Common myeloid progenitor, CD34-positive (primary cell): Measurements from ENCODE around the gene RARG.

ENCODE experiments used
- CTCF ChIA-PET: fragments of 350-600 bp; sonication (Branson Sonifier 250); formaldehyde crosslinking; loops from one replicate; lab custom pipeline; 2021; ENCODE audit warnings: antibody characterized with exemption; lab: Charles Lee
- POLR2A ChIA-PET: fragments of 350-600 bp; sonication (Branson Sonifier 250); formaldehyde crosslinking; loops from one replicate; lab custom pipeline; 2021; ENCODE audit warnings: antibody characterized with exemption; lab: Charles Lee
- DNase-seq, 3 donors: peaks; one replicate each; pipeline versions ENCODE4 v3.0.0 to v3.0.0-alpha.2; 2013
- H3K27ac ChIP-seq, 2 experiments: 1 replicate in 1 of 2; 2 replicates in 1 of 2; pipeline ENCODE4 v1.7.0; 2013; ENCODE audit warnings: inconsistent platforms in 2 of 2, low read length in 2 of 2, mild to moderate bottlenecking in 2 of 2, low read depth in 1 of 2, moderate library complexity in 1 of 2; ENCODE audit not compliant: severe bottlenecking in 2 of 2, insufficient read depth in 1 of 2, poor library complexity in 1 of 2
- H3K27me3 ChIP-seq, 5 experiments: replicated peaks in 2 of 5; 1 replicate in 3 of 5; 2 replicates in 2 of 5; pipeline versions ENCODE4 v1.6.1 to v1.7.0; 2013; ENCODE audit warnings: low read length in 4 of 5, mild to moderate bottlenecking in 2 of 5, moderate library complexity in 2 of 5, inconsistent platforms in 1 of 5; ENCODE audit not compliant: insufficient read depth in 5 of 5, control insufficient read depth in 4 of 5
- H3K36me3 ChIP-seq, 4 experiments: 1 replicate in 2 of 4; 2 replicates in 2 of 4; pipeline versions ENCODE4 v1.6.1 to v1.7.0; 2013; ENCODE audit warnings: low read length in 3 of 4, control low read depth in 1 of 4, mild to moderate bottlenecking in 1 of 4; ENCODE audit not compliant: control insufficient read depth in 4 of 4, insufficient read depth in 4 of 4
- H3K4me1 ChIP-seq, 4 experiments: 1 replicate in 3 of 4; 2 replicates in 1 of 4; pipeline versions ENCODE4 v1.6.1 to v1.7.1; 2013; ENCODE audit warnings: low read length in 3 of 4, mild to moderate bottlenecking in 3 of 4, control low read depth in 1 of 4, inconsistent platforms in 1 of 4, moderate library complexity in 1 of 4; ENCODE audit not compliant: control insufficient read depth in 4 of 4, insufficient read depth in 4 of 4; ENCODE audit errors: control extremely low read depth in 1 of 4
- H3K4me3 ChIP-seq, 7 experiments: 1 replicate in 4 of 7; 2 replicates in 3 of 7; pipeline versions ENCODE4 v1.5.1 to v1.7.0; 2013; ENCODE audit warnings: mild to moderate bottlenecking in 7 of 7, low read length in 6 of 7, moderate library complexity in 6 of 7, inconsistent platforms in 2 of 7, low read depth in 2 of 7, control low read depth in 1 of 7; ENCODE audit not compliant: insufficient read depth in 4 of 7, control insufficient read depth in 1 of 7; ENCODE audit errors: extremely low read depth in 1 of 7
- H3K9me3 ChIP-seq, 5 experiments: 1 replicate in 4 of 5; 2 replicates in 1 of 5; pipeline versions ENCODE4 v1.6.1 to v1.7.1; 2013; ENCODE audit warnings: low read length in 4 of 5, mild to moderate bottlenecking in 2 of 5, inconsistent platforms in 1 of 5, low read depth in 1 of 5, moderate library complexity in 1 of 5; ENCODE audit not compliant: control insufficient read depth in 4 of 5, insufficient read depth in 2 of 5; ENCODE audit errors: control extremely low read depth in 1 of 5
- WGBS: methylation state at CpG from one replicate; pipeline ENCODE4 v1.1.5; 2013; ENCODE audit not compliant: insufficient coverage; 5-methylcytosine and 5-hydroxymethylcytosine counted together

The RARG gene

DNA sequence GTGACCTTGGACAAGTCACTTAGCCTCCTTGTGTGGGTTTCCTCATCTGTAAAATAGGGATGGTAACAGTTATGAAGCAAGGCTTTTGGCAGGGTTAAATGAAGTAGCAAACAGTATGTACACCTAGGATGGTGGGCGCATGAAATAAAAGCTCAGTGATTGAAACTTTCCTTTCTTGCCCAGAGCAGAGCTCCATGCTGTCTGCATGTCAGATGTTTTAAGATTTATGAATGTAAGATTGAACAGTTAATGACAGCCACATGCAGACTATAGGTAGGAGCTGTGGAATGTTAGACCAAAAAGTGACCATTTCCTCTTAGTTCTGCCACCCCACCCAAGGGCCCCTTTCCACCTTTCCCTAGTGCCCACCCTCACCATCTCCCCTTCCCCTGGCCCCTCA lies 37.0 kb downstream of the RARG start:
- CTCF ChIA-PET: interaction anchor here (0.6 to 12.3 kb wide), 12 partner anchors 7 to 433 kb away, joined by 3 to 160 read pairs (median 6); partner anchors contain the start of genes CSAD, ITGB7 and ZNF740
- Histone ChIP-seq H3K9me3 (no peaks in the 10 kb centered on the region), H3K36me3 (peaks cover 0 to 29% (median 11%) of the 10 kb centered on the region in 4 experiments), H3K27ac (no peak overlapping the region), H3K4me3 (no peak overlapping the region), H3K4me1 (peaks cover 4 to 27% (median 26%) of the 10 kb centered on the region in 4 experiments), H3K27me3 (no peaks in the 10 kb centered on the region)
- DNase-seq: no peak
- 83% methylated on average over 1 of the region's 1 CpG for WGBS
- POLR2A ChIA-PET: interaction anchor here (1.5 kb wide), 1 partner anchor 13 kb away, joined by 6 read pairs; no protein-coding TSS in a partner anchor

DNA sequence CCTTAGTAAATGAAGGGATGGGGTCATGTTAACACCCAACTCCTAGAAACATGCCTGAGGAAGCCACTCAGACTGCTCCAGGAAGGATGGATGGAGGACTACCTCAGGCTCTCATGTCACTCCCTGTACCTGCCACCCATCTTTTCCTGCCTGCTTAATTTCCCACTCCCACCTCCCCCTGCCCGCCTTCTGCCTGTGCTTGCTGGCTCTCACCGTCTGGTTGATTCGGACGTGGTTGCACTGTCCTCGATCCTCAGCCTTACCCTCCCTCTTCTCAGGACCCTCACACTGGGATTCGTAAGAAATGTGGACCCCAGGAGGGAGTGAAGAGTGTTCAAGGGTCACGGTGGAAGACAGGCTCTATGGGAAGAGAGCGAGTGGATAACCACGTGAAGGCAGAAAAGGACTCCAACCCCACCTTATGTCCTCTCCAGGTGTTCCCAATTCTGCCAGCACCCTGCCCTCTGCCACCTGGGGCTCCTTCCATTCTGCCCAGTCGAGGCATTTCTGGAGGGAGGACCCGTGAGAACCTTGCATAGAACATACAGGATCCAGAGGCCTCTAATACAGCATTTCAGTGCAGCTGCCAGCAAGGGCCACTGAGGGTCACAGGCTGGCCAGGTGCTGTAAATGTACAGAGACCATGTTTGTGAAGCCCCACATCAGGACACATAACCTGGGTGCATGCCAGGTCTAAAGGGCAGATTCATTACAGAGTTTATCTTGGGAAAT lies 37.9 kb downstream of the RARG start:
- WGBS: 95% methylated on average over 8 of the region's 11 CpGs
- H3K27ac ChIP-seq: no peak overlapping the region
- POLR2A ChIA-PET: interaction anchor here (1.5 kb wide), 1 partner anchor 13 kb away, joined by 6 read pairs; no protein-coding TSS in a partner anchor
- no peaks in the 10 kb centered on the region for H3K9me3 ChIP-seq
- peaks cover 0 to 30% (median 12%) of the 10 kb centered on the region in 4 experiments for H3K36me3 ChIP-seq
- CTCF ChIA-PET: interaction anchor here (1.0 to 12.3 kb wide), 10 partner anchors 6 to 128 kb away, joined by 3 to 160 read pairs (median 8); partner anchors contain the start of gene ITGB7
- peaks cover 0 to 24% (median 20%) of the 10 kb centered on the region in 4 experiments for H3K4me1 ChIP-seq
- no peak overlapping the region for H3K4me3 ChIP-seq
- H3K27me3 ChIP-seq: no peaks in the 10 kb centered on the region
- no peak for DNase-seq

DNA sequence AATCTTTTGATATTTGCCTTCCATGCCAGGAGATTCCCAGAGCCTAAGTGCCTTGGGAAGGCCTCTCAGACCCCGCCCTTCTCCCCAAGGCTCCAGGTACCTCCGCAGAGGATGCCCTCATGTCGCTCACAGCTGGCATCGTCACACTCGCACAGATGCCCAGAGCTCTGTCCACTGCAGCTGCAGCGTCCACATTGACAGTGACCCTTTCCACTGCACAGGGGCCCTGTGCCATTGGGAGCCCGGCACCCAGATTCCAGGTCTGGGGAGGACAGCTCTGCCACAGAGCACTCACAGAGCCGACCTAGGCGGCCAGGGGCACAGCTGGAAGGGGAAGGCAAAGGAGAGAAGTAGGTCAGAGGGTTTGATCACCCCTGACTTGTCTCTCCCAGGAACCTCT lies 39.0 kb downstream of the RARG start:
- Histone ChIP-seq H3K36me3 (peaks cover 5 to 41% (median 19%) of the 10 kb centered on the region in 4 experiments), H3K27ac (no peak overlapping the region), H3K27me3 (no peaks in the 10 kb centered on the region), H3K4me1 (peaks cover 0 to 13% (median 9%) of the 10 kb centered on the region in 4 experiments), H3K4me3 (no peak overlapping the region), H3K9me3 (no peaks in the 10 kb centered on the region)
- no peak for DNase-seq
- WGBS: 96% methylated on average over 7 of the region's 9 CpGs
- ChIA-PET CTCF (interaction anchor here (0.6 to 9.0 kb wide), 3 partner anchors 19 to 101 kb away, joined by 3 to 82 read pairs (median 63); no protein-coding TSS in a partner anchor), POLR2A (no interaction called here)

DNA sequence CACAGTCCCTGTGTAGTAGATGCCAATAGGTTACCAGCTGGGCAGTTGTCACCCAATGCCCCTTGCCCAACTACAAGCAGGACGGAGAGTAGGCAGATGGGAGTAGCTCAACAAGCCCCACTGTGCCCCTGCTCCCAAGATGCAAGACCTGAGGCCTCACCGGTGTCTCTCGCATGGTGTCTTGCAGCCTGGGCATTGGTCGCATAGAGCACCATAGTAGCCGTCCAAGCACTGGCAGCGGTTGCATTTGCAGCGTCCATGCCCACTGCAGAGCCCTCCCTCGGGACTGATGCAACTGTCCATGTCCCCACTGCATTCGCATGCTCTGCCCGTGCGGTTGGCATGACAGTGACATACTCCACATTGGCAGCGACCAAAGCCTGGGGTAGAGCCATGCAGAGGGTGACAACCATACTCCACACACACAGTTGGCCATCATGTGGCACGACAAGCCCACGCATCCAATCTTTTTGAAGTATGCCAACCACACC lies 39.4 kb downstream of the RARG start:
- WGBS: 96% methylated on average over 12 of the region's 14 CpGs

DNA sequence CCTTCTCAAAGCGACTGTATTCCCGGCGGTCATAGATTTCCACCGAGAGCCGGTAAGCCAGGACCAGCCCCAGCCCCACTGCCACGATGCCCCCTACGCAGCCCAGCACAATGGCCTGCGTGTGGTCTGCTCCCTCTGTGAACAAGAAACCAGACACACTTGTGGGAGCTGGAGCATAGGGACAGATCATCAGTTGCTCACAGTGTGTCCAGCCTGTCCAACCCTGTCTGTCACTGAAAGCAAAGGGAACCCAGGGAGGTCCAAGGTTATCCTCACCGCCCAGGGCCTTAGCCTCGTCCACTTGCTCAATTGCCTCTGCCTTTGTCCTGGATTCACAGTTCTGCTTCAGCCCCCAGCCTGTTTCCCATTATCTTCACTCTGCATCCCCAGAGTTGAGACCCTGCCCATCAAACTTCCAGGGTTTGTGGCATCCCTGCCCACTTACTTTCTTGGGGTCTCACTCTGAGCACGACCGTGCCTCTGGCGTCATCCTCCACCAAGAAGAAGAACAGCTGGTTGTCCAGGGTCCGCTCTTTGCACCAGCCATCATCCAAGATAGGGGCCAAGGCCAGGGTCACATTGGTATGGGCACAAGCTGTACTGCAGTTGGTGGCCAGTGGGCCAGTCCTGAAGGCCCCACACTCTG lies 40.0 kb downstream of the RARG start:
- Histone ChIP-seq H3K27me3 (no peaks in the 10 kb centered on the region), H3K4me3 (no peak overlapping the region), H3K9me3 (no peaks in the 10 kb centered on the region), H3K27ac (no peak overlapping the region), H3K36me3 (peaks cover 13 to 47% (median 29%) of the 10 kb centered on the region in 4 experiments), H3K4me1 (peaks cover 0 to 3% (median 0%) of the 10 kb centered on the region in 4 experiments)
- POLR2A ChIA-PET: no interaction called here
- no peak for DNase-seq
- WGBS: 95% methylated on average over 14 of the region's 14 CpGs
- CTCF ChIA-PET: interaction anchor here (0.7 to 9.0 kb wide), 7 partner anchors 10 to 129 kb away, joined by 3 to 82 read pairs (median 10); partner anchors contain the start of gene AAAS

More for the DNA sequence above, 39.4 kb downstream of the RARG start:
- no peaks in the 10 kb centered on the region for H3K9me3 ChIP-seq
- ChIA-PET CTCF (interaction anchor here (0.7 to 9.0 kb wide), 6 partner anchors 9 to 128 kb away, joined by 3 to 82 read pairs (median 8); partner anchors contain the start of gene AAAS), POLR2A (no interaction called here)
- no peaks in the 10 kb centered on the region for H3K27me3 ChIP-seq
- no peak overlapping the region for H3K27ac ChIP-seq
- no peak for DNase-seq
- no peak overlapping the region for H3K4me3 ChIP-seq
- peaks cover 0 to 8% (median 4%) of the 10 kb centered on the region in 4 experiments for H3K4me1 ChIP-seq
- H3K36me3 ChIP-seq: peaks cover 9 to 45% (median 23%) of the 10 kb centered on the region in 4 experiments

DNA sequence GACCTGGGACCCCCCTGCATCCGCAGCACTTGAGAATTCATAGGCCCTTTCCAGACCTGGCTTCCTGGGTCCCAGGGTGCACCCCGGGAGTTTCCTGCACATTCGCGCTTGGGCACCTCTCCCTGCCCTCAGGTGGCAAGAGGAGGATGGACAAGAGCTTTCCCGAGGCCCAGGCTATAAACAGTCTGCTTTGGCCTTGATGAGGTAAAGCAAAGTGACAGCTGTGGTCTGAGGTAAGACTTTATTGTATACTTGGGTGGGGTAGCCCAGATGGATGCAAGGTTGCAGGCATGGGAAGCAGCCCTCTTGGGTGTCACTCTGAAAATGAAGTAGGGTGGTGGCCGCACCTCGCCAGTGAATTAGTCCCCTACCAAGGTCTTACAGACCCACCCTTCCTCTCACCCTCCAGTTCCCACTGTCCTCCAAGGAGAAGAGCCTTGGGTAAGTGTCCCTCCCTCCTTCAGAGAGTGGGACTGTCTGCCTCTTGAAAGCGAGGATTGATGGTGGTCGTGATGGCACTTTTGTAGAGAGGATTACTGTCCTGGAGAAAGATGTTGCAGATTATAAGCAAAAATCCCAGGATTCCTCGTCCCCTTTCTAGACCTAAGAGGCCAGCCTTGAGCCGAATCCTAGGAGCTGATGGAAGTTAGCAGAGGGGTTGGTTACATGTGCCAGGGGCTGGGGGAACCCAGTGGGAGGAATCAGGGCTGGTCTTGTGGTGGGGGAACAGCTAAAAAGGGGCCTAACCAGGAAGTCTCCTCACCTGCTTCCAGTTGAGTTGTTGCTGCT lies 40.7 kb downstream of the RARG start:
- POLR2A ChIA-PET: no interaction called here
- Histone ChIP-seq H3K9me3 (no peaks in the 10 kb centered on the region), H3K27me3 (no peaks in the 10 kb centered on the region), H3K4me1 (peaks cover 0 to 2% (median 0%) of the 10 kb centered on the region in 4 experiments), H3K27ac (no peak overlapping the region), H3K36me3 (peaks cover 15 to 53% (median 35%) of the 10 kb centered on the region in 4 experiments), H3K4me3 (no peak overlapping the region)
- DNase-seq: no peak
- CTCF ChIA-PET: interaction anchor here (0.9 to 9.0 kb wide), 7 partner anchors 6 to 130 kb away, joined by 3 to 82 read pairs (median 13); partner anchors contain the start of gene AAAS
- WGBS: 96% methylated on average over 9 of the region's 11 CpGs
